ENCODE measurements around the gene GARIN1A. TPM values are rescaled to one million over a fixed set of nuclear protein-coding genes. Genes with fewer than 3 reads are reported as not detected.

GARIN1A gene
- total RNA-seq, 2 experiments from 2014 or later = 0.48 to 0.92 TPM

DNA sequence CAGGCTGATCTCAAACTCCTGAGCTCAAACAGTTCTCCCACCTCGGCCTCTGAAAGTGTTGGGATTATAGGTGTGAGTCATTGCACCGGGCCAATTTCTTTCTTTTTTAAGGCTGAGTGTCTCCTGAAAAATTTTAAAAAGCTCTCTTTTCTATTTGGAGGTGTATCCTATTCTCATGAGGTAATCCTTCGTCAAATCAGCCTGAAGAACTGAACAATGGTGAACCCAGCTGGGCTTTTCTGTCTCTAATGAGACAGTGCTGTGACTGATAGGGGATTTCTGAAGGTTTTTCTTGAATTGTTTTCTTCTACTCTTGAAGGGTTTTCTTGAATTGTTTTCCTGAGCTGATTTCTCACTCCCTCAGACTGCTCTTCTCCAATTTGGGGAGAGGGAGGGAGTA, 36.1 kb downstream of the GARIN1A start:
- ChIA-PET CTCF (interaction anchor here (0.8 to 1.2 kb wide), 2 partner anchors 28 to 31 kb away, joined by 3 read pairs; partner anchors contain the start of gene CALU), POLR2A (no interaction called here)

DNA sequence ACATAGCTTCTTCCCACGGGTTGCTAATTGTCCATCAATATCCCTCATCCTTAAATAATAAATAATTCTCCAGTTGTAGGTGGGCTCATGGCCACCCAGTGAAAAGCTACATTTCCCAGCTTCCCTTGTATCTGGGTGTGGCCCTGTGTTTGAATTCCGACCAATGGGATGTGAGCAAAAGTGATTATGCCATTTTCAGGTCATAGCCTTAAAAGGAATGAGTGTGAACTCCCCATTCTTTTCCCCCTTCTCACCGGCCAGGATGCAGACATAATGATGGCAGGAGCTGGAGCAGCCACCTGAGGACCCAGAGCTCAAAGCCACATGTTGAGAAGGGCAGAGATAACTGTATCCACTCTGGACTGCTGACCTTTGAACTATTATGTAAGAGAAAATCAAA, 36.7 kb downstream of the GARIN1A start:
- Mint-ChIP-seq H3K4me1 (no peaks in the 10 kb centered on the region), H3K27ac (no peak overlapping the region), H3K36me3 (ENCODE audit: low read depth) (no peaks in the 10 kb centered on the region), H3K9me3 (no peaks in the 10 kb centered on the region), H3K4me3 (no peak overlapping the region), H3K27me3 (peaks cover 8% of the 10 kb centered on the region)
- CTCF ChIA-PET = interaction anchor here (1.2 kb wide), 1 partner anchor 30 kb away, joined by 3 read pairs; the partner anchor contains the start of gene CALU
- no peak for DNase-seq
- POLR2A ChIA-PET = no interaction called here

More for the DNA sequence above, 36.1 kb downstream of the GARIN1A start:
- H3K9me3 Mint-ChIP-seq = no peaks in the 10 kb centered on the region
- no peaks in the 10 kb centered on the region for H3K4me1 Mint-ChIP-seq
- no peak overlapping the region for H3K4me3 Mint-ChIP-seq
- H3K27me3 Mint-ChIP-seq = peaks cover 13% of the 10 kb centered on the region
- no peak for DNase-seq
- no peaks in the 10 kb centered on the region for H3K36me3 Mint-ChIP-seq (ENCODE audit: low read depth)
- no peak overlapping the region for H3K27ac Mint-ChIP-seq

DNA sequence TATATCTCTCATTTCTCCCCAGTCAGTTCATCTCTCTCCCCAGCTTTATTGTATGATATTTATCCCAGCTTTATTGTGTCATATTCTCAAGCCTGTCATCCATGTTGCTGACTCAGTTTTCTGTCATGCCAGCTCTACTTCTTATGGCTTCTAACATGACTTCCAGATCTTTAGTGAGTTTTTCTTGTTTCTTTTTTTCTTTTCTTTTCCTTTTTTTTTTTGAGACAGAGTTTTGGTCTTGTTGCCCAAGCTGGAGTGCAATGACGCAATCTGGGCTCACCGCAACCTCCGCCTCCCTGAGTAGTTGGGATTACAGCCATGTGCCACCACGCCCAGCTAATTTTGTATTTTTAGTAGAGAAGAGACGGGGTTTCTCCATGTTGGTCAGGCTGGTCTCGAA, 38.4 kb downstream of the GARIN1A start:
- H3K36me3 Mint-ChIP-seq (ENCODE audit: low read depth) = no peaks in the 10 kb centered on the region
- ChIA-PET POLR2A (no interaction called here), CTCF (no interaction called here)
- no peak overlapping the region for H3K27ac Mint-ChIP-seq
- H3K4me1 Mint-ChIP-seq = no peaks in the 10 kb centered on the region
- no peaks in the 10 kb centered on the region for H3K9me3 Mint-ChIP-seq
- H3K27me3 Mint-ChIP-seq = peaks cover 18% of the 10 kb centered on the region
- no peak for DNase-seq
- H3K4me3 Mint-ChIP-seq = no peak overlapping the region

DNA sequence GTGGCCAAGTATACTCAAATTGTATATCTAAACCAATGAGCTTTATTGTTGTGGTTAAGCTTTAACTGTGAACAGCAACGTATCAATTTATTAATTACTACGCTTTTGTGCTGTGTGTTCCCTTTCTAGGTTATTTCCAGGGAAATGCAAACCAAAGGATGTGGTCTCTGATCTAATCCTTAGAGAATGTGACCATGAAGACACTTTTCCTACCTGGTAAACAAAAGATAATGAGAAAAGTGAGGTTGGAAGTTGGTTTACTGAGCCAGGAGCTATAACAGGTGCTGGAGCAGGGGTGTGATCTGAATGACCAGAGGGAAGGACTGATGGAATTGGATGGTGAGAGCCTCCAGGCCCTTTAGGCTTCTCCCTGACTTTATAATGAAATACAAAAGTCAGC, 41.7 kb downstream of the GARIN1A start:
- no peak overlapping the region for H3K4me3 Mint-ChIP-seq
- H3K27me3 Mint-ChIP-seq = peaks cover 25% of the 10 kb centered on the region
- POLR2A ChIA-PET = interaction anchor here (0.6 kb wide), 1 partner anchor 47 kb away, joined by 3 read pairs; no protein-coding TSS in a partner anchor
- no peaks in the 10 kb centered on the region for H3K9me3 Mint-ChIP-seq
- no peak overlapping the region for H3K27ac Mint-ChIP-seq
- H3K36me3 Mint-ChIP-seq (ENCODE audit: low read depth) = no peaks in the 10 kb centered on the region
- DNase-seq = no peak
- CTCF ChIA-PET = no interaction called here
- H3K4me1 Mint-ChIP-seq = no peaks in the 10 kb centered on the region

DNA sequence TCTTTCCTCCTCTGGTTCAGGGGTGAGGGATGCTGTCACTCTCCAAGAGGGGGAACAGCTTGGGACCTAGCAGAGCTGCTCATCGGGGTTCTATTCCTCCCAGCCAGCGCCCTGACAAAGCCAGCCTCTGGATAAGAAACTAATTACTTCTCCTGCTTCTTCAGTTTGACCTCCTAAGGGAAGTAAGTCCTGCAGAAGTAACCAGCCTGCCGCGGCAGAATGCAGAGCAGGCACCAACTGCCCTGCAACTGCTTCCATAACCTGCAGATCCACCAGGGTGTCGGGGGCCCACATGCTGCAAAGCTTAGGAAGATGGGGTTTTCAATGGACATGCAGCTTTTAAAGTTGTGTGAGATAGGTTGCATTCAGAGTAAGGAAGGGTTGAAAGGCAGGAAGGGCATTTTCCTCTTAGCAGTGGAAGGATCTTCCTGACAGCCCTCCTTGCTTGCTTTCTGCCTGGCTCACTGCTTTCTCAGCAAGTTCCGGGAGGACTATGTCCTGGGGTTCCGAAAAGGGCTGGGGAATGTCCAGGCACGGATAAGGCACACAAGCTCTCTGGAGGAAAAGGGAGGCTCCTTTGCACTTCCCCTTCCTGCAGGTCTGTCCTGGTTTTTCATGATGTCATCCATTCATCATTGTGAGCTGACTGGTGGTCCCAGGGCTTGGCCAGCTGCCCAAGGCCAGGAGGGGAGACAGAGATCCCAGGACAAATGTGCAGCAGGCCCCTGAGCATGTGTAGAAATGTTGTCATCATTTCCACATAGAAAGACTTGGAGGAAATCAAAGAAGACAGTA, 42.8 kb downstream of the GARIN1A start:
- no peak overlapping the region for H3K4me3 Mint-ChIP-seq
- no peaks in the 10 kb centered on the region for H3K36me3 Mint-ChIP-seq (ENCODE audit: low read depth)
- POLR2A ChIA-PET = no interaction called here
- no peaks in the 10 kb centered on the region for H3K4me1 Mint-ChIP-seq
- CTCF ChIA-PET = no interaction called here
- H3K27ac Mint-ChIP-seq = no peak overlapping the region
- peaks cover 26% of the 10 kb centered on the region for H3K27me3 Mint-ChIP-seq
- H3K9me3 Mint-ChIP-seq = no peaks in the 10 kb centered on the region
- no peak for DNase-seq

DNA sequence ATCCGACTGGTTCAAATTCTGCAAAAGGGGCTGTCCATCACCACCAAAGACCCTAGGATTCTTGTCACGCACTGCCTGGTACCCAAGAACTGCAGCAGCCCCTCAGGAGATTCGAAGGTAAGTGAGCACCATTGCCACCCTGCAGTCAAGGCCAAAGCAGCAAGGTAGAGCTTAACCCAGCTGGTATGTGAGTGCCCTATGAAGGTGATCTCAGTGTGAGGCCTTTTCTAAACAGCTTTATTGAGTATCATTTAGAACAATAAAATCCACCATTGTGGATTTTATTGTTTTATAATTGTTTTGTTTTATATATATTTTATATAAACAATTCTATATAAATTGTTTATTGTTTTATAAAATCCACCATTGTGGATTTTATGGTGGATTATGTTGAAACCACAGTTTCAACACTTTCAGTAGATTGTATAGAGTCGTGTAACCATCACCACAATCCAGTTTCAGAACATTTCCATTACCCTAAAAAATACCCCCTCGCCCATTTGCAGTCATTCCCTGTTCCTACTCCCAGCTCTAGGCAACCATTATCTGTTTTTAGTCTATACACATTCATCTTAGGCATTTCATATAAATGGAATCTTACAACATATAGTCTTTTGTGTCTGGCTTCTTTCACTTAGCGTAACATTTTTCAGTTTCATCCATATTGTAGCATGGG, 47.0 kb downstream of the GARIN1A start:
- Mint-ChIP-seq H3K27me3 (peaks cover 29% of the 10 kb centered on the region), H3K4me3 (no peak overlapping the region), H3K27ac (no peak overlapping the region), H3K9me3 (no peaks in the 10 kb centered on the region), H3K36me3 (ENCODE audit: low read depth) (no peaks in the 10 kb centered on the region), H3K4me1 (no peaks in the 10 kb centered on the region)
- no peak for DNase-seq
- POLR2A ChIA-PET = no interaction called here
- CTCF ChIA-PET = interaction anchor here (0.5 to 0.6 kb wide), 2 partner anchors 418 to 1270 kb away, joined by 3 to 4 read pairs; no protein-coding TSS in a partner anchor

DNA sequence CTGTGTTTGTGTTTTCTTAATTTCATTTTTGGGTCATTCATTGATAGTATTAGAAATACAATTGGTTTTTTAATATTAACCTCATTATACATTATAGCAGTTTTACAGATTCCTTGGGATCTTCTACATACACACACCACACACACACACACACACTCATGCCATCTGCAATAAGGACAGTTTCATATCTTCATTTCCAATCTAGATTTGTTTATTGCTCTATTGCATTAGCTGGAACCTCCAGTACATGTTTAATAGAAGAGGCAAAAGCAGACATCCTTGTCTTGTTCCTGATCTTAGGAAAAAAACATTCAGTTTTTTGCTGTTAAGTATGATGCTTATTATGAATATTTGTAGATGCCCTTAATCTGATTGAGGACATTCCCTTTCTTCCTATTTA, 49.3 kb downstream of the GARIN1A start:
- H3K4me3 Mint-ChIP-seq = no peak overlapping the region
- no peaks in the 10 kb centered on the region for H3K9me3 Mint-ChIP-seq
- no peaks in the 10 kb centered on the region for H3K36me3 Mint-ChIP-seq (ENCODE audit: low read depth)
- no peak for DNase-seq
- CTCF ChIA-PET = interaction anchor here (1.0 to 1.2 kb wide), 2 partner anchors 20 to 31 kb away, joined by 3 to 4 read pairs; no protein-coding TSS in a partner anchor
- no peak overlapping the region for H3K27ac Mint-ChIP-seq
- H3K4me1 Mint-ChIP-seq = no peaks in the 10 kb centered on the region
- POLR2A ChIA-PET = no interaction called here
- H3K27me3 Mint-ChIP-seq = peaks cover 29% of the 10 kb centered on the region

Other genes starting within 250 kb of the GARIN1A start
- 10 to 100 TPM; 10.8 to 11.9 TPM for gene HILPDA, start 216.4 kb upstream of the GARIN1A start, total RNA-seq
- 10 to 100 TPM; 24.7 to 27.3 TPM for gene METTL2B, start 195.5 kb upstream of the GARIN1A start, total RNA-seq
- gene CALU, start 67.1 kb downstream of the GARIN1A start, total RNA-seq = 10 to 100 TPM; 29.5 to 32.1 TPM
- not detected for gene OPN1SW, start 103.5 kb downstream of the GARIN1A start, total RNA-seq
- 1 to 10 TPM; 5.1 to 6.8 TPM for gene CCDC136, start 119.7 kb downstream of the GARIN1A start, total RNA-seq
- not detected for gene FLNC, start 158.1 kb downstream of the GARIN1A start, total RNA-seq
- gene ATP6V1F, start 190.6 kb downstream of the GARIN1A start, total RNA-seq = 100 to 1,000 TPM; 123 to 143 TPM
- gene KCP, start 238.4 kb downstream of the GARIN1A start, total RNA-seq = under 1 TPM; 0.10 to 0.12 TPM